Measurements from ENCODE around the gene CFB.
A peak's percentile ranks its signal among the peaks of the same experiment; 100 is the strongest.

The CFB gene

DNA sequence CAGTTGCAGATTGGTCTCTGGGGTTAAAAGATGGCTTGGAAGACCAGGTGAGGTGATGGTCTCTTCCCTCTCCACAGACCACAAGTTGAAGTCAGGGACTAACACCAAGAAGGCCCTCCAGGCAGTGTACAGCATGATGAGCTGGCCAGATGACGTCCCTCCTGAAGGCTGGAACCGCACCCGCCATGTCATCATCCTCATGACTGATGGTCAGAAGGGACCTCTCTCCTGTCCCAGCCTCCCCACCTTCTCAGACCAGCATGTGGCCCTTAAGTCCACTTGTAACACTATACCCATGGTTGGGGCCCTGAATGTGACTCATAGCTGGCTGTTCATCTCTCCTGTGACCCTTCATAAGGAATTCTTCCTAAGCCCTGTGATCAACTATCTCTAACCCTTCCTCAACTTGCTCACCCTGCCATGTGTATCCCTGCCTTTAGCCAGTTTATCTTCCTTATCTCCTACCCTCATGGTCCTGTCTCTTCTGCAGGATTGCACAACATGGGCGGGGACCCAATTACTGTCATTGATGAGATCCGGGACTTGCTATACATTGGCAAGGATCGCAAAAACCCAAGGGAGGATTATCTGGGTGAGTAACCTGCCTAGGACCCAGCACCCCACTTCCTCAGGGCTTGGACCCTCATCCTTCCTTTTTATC is 3.0 kb downstream of the CFB start:
- DNase-seq (ENCODE audit: low spot score): no peak

DNA sequence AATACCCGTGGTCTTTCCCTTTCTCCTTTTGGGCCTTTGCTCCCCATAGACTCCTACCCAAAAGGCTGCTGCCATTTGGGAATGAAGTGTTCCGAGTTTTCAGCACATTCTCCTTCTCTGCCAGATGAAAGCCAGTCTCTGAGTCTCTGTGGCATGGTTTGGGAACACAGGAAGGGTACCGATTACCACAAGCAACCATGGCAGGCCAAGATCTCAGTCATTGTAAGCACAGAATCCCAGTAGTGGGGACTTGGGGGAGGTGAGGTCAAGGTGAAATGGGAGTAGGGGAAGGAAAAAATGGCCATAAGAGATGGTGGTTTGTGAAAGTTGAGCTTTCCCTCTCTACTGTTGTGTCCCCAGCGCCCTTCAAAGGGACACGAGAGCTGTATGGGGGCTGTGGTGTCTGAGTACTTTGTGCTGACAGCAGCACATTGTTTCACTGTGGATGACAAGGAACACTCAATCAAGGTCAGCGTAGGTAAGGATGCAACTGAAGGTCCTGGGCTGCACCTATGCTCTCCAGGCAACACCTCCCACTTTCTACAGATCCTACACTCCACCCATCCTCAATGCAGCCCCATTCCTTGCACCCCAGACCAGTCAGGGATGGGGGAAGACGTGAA is 4.1 kb downstream of the CFB start:
- no peak for DNase-seq (ENCODE audit: low spot score)

DNA sequence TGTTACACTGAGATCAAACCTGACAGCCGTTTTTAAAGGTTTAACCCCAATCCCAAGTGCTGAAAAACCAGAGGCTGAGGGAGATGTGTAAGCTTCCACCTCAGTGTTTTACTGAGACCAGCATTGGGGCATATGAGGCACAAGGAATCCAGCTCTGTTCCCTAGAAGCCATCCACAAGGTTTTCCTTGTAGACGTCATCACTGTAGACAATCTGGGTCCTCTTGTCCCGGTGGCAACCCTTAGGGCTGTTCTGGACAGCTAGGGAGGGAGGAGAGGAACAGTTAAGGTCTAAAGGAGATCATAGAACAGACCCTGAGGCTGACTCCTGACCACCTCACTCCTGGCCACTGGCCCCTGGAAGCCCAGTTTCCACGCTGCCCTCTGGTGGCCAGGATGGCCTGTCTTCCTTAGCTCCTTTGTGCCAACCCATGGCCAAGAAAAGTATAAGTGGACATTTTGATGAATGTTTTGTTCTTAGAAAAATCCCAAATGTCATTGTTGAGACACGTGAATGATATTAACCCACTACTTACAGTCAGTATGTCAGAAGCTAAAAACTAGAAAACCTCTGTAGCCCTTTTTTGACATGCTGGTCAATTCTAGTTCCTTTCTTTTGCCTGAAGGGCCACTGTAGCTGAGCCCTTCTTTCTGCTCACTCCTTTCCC is 6.4 kb downstream of the CFB start:
- DNase-seq (ENCODE audit: low spot score): no peak

DNA sequence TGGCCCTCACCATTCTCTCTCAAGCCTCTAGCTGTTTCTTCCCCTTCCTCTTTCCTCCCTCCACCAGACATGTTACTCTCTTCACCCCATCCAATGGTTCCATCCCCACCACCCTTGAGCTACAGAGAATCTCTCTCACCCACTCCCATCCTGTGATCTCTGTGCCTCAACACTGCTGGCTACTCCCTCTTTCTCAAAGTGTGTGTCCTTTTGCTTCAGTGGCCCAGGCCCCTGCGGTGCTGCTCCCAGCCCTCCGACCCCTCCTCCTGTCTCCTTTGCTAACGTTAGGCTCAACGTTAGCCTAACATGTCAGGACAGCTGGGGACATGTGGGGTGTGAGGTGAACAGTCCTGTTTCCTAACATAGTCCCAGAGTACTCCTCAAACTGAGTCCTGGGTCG is 7.0 kb downstream of the CFB start:
- no peak for DNase-seq (ENCODE audit: low spot score)

- DNase-seq (ENCODE audit: low spot score): no peak
These were observed 8.6 kb downstream of the CFB start for GRCh38 chr6:31954511-31954910.

GRCh38 chr6:31956796-31957195 is 10.9 kb downstream of the CFB start:
- DNase-seq (ENCODE audit: low spot score): no peak

DNA sequence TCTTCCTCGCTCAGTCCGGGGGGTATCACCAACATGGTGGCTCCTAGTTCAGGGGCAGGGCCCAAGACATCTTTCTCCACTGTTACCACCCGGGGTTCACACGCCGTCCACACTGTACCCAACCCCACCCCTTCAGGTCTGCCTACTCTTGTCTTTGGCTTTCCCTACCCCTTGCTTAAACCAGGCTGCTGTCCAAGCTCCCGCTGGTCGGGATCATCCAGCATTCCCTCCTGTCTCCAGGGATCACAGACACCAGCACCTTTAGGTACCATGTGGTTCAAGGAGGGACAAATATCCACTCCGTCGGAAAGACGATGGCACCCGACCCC is 12.5 kb downstream of the CFB start:
- DNase-seq (ENCODE audit: low spot score): no peak

DNA sequence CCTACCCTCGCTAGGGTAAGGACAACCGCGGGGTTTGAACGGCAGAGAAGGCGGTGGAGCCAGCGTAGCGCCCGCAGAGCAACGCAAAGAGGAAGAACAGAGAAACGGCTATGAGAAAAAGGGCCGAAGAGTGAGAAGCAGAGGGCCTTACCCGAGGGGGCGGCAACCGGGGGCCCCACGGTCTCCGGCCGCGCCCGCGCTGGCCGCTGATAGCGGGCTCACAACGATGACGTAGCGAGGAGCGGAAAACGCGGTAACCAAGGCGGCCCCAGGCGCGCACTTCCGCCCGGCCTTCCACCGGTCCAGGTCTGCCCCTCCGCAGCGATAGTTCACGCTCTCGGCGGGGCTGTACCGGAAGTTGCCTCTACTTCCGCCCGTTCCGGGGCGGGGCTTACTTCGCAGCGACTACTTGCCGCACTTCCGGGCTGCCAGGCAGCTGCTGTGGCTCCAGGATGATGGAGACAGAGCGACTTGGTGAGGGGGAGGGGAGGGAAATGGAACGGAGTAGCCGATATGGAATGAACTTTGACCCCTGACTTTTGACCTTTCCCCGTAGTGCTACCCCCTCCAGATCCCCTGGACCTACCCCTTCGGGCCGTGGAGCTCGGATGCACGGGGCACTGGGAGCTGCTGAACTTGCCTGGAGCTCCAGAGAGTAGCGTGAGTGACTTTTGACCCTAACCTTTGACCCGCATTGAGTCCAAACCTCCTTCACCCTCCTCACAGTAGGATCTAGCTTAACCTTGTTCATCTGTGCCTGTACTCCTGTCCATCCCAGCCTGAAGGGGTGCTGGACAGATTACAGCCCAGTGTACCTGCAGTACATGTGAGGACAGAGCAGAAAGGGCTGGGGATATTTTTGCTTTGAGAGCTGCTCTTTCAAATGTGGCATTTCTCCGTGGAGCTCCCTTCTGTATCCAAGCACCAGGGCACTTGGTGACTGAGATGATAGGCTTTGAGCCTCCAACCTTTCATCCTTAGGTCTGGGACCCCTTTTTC is 13.1 kb downstream of the CFB start, which contains the start of the genes NELFE and SKIC2:
Gene NELFE, minus strand, starts transcription at position 231 of the 999 bp plus-strand sequence. CDS start 525 bp downstream, outside the sequence.
Gene SKIC2, plus strand, starts transcription at position 435 of the 999 bp plus-strand sequence. Its CDS starts 18 bp downstream, at position 453.
- peak; percentile 99 for DNase-seq (ENCODE audit: low spot score)

GRCh38 chr6:31961616-31962015 is 15.7 kb downstream of the CFB start:
- DNase-seq (ENCODE audit: low spot score): no peak

- no peak for DNase-seq (ENCODE audit: low spot score)
These were observed 18.0 kb downstream of the CFB start for GRCh38 chr6:31963921-31964320.

DNA sequence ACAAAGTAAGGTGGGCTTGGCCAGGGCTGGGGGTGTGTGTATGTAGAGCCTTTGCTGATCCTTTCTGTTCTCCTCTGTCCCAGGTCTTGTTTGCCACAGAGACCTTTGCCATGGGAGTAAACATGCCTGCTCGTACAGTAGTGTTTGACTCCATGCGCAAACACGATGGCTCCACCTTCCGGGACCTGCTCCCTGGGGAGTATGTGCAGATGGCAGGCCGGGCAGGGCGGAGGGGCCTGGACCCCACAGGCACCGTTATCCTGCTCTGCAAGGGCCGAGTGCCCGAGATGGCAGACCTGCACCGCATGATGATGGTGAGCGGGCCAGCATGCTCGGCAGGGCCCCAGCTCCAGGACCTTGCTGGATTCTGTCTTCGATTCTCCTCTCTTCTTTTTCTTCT is 19.8 kb downstream of the CFB start:
- no peak for DNase-seq (ENCODE audit: low spot score)

GRCh38 chr6:31966506-31966905 is 20.6 kb downstream of the CFB start:
- DNase-seq (ENCODE audit: low spot score): no peak

DNA sequence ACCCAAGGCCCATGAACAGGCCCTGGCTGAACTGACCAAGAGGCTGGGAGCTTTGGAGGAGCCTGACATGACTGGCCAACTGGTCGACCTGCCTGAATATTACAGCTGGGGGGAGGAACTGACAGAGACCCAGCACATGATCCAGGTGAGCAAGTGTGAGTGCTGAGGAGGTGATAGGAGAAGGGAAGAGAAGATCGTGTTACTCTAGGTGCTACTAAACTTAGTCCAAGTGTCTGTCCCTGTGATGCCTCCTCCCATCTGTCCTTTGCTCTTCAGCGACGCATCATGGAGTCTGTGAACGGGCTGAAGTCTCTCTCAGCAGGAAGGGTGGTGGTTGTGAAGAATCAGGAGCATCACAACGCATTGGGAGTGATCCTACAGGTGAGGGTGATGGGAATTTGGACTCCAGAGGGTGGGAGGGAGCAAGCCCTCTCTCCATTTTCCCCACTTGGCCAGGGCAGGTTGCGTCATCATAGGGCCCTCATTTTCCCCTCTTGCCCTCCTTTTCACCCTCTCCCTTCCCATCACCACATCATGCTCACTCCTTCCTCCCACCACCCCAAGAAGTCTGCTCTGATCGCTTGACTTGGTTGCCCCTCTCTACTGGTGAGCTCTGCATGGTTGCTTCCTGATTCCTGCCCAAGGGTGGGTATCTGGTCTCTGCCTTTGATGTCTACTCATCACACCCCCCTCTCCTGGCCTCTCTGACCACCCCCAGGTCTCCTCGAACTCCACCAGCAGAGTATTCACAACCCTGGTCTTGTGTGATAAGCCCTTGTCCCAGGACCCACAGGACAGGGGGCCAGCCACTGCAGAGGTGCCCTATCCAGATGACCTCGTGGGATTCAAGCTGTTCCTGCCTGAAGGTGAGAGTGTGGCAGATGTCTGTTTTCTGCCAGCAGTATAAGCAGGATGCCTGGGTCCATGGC is 21.4 kb downstream of the CFB start:
- no peak for DNase-seq (ENCODE audit: low spot score)

DNA sequence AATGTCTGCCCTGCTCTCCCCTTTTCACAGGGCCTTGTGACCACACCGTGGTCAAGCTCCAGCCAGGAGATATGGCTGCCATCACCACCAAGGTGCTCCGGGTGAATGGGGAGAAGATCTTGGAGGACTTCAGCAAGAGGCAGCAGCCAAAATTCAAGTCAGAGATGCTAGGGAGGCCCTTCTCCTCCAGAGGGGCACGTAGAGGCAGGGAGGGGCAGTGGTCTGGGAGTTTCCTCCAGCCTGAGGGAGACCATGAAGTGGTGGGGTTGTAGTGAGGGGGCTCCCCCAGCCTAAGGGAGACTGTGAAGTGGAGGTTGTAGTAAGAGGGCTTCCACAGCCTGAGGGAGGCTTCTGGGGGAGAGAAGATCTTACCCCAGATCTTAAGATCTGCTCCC is 22.0 kb downstream of the CFB start:
- no peak for DNase-seq (ENCODE audit: low spot score)

DNA sequence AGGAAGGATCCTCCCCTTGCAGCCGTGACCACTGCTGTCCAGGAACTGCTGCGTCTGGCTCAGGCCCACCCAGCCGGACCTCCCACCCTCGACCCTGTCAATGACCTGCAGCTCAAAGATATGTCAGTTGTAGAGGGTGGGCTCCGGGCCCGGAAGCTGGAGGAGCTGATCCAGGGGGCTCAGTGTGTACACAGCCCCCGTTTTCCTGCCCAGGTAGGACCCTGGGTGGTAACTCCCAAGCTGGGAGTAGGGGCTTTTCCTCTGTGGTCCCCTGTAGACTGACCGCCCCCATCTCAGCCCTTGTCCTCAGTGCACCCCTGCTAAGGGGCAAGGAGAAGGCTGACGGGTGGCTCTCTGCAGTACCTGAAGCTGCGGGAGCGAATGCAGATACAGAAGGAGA is 22.4 kb downstream of the CFB start:
- no peak for DNase-seq (ENCODE audit: low spot score)

- DNase-seq (ENCODE audit: low spot score): no peak
These were observed 23.2 kb downstream of the CFB start for GRCh38 chr6:31968791-31969711.

- DNase-seq (ENCODE audit: low spot score): no peak
These were observed 24.1 kb downstream of the CFB start for GRCh38 chr6:31969712-31970603.

DNA sequence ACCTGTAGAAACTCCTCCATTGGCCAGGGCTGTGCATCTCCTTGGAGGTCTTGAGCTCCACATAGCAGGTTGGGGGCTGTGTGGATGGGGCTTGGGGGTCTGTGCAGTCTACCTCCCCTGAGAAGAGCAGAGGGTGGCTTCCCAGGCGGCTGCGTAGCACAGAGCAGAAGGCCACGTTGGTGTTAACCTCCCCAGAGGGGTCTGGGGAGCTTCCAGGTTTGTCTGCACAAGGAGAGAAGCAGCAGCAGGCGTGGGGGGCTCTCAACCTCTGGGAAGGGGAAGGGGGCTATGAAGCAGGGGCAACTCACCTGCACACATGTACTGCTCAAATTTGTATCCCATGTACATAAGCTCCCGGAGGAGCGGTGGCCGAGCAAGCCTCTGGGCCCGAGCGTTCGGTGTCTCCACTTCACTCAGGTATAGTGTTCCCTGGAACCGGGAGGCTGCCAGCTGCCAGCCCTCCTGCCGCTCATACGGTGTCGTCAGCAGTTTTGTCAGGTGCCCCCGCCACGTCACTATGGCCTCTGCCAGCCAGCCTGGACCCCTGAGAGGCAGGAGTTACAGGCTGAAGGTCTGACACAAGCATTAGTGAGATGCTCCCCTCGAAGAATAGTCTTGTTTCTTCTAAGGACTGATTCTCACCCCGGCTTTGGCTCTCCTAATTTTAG is 24.8 kb downstream of the CFB start:
- DNase-seq (ENCODE audit: low spot score): no peak

Data from germinal center (tissue), 1 donor.